ENCODE data around the gene PARP14. TPM values are rescaled to one million over a fixed set of nuclear protein-coding genes. Genes with fewer than 3 reads are reported as not detected.
A peak's percentile ranks its signal among the peaks of the same experiment; 100 is the strongest.
"Not testable (repeated sequence)": the region's sequence is repeated elsewhere in the genome, so short reads cannot be mapped to it uniquely, and the experiment has no call there.

The PARP14 gene
- total and polyA plus RNA-seq, 3 experiments from 2014 or later = 16.6 to 44.8 (median 41.3) TPM

GRCh38 chr3:122679882-122680474 is 661 bp upstream of the PARP14 start:
- H3K27me3 Mint-ChIP-seq = no peaks in the 10 kb centered on the region
- no peaks in the 10 kb centered on the region for H3K9me3 ChIP-seq (ENCODE audit: low read length)
- no peaks in the 10 kb centered on the region for H3K9me3 Mint-ChIP-seq
- ChIA-PET CTCF (interaction anchor here (0.6 to 6.6 kb wide), 27 partner anchors 8 to 1134 kb away, joined by 3 to 137 read pairs (median 4); partner anchors contain the start of genes DTX3L, FAM162A, HSPBAP1 and PARP15), POLR2A (interaction anchor here (0.7 to 4.6 kb wide), 7 partner anchors 114 to 298 kb away, joined by 3 to 39 read pairs (median 5); partner anchors contain the start of genes DTX3L, FAM162A, HSPBAP1 and KPNA1)
- H3K4me3 Mint-ChIP-seq = peak overlapping the region; percentile 93 to 99 (median 97)
- peak overlapping the region; percentile 96 to 99 (median 98) for H3K27ac Mint-ChIP-seq
- H3K4me3 ChIP-seq (ENCODE audit: low read length) = peak overlapping the region; percentile 92
- peak in 1 of 5 donors; percentile 3 for DNase-seq
- H3K4me1 Mint-ChIP-seq = peaks cover 56 to 65% (median 64%) of the 10 kb centered on the region in 3 donors
- peaks cover 2% of the 10 kb centered on the region for H3K36me3 ChIP-seq (ENCODE audit: insufficient read depth, low read length)
- H3K36me3 Mint-ChIP-seq = peaks cover 1 to 22% (median 5%) of the 10 kb centered on the region in 3 donors
- no peaks in the 10 kb centered on the region for H3K27me3 ChIP-seq (ENCODE audit: insufficient read depth, low read length, poor library complexity, severe bottlenecking)
- peaks cover 44% of the 10 kb centered on the region for H3K4me1 ChIP-seq (ENCODE audit: insufficient read depth, low read length)
- peak overlapping the region; percentile 93 for H3K27ac ChIP-seq (ENCODE audit: low read depth, low read length)

DNA sequence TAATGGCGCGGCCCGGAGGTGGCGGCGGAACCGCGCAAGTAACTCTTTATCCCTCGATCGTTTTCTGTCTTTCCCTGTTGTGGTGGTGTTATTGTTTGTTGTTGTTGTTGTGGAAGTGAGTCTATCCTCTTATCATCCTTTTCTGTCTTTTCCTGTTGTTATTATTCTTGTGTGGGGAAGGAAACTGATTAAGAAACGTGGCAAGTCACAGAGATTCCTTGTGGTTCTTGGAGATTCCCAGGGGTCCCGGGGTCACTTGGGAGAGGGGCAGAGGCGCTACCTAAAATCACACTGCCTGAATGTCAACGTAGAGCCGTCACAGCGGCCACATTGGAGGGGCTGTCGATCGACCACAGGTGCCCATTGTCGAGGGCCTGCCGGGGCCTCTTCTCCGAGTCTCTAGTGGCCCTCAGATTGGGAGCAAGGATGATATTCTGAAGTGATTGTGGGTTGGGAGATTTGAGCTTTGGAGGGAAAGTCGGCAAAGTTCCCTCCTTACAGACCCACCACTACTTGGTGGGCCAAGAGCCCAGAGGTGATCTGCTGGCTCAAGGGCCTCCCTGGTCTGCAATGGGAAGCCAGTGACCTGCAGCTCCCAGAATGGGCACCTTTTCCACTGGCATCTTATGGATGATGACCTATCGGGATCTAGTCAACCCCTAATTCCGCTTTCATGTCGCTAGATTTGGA is 790 bp downstream of the PARP14 start:
- Mint-ChIP-seq H3K27me3 (no peaks in the 10 kb centered on the region), H3K4me3 (peak overlapping the region; percentile 93 to 99 (median 97)), H3K9me3 (no peaks in the 10 kb centered on the region), H3K4me1 (peaks cover 59 to 68% (median 68%) of the 10 kb centered on the region in 3 donors), H3K36me3 (peaks cover 4 to 31% (median 6%) of the 10 kb centered on the region in 3 donors), H3K27ac (peak overlapping the region; percentile 95 to 99 (median 98))
- Histone ChIP-seq H3K36me3 (ENCODE audit: insufficient read depth, low read length) (peaks cover 4% of the 10 kb centered on the region), H3K9me3 (ENCODE audit: low read length) (no peaks in the 10 kb centered on the region), H3K4me3 (ENCODE audit: low read length) (peak overlapping the region; percentile 92), H3K27me3 (ENCODE audit: insufficient read depth, low read length, poor library complexity, severe bottlenecking) (no peaks in the 10 kb centered on the region), H3K4me1 (ENCODE audit: insufficient read depth, low read length) (peaks cover 44% of the 10 kb centered on the region), H3K27ac (ENCODE audit: low read depth, low read length) (peak overlapping the region; percentile 93)
- DNase-seq = peak in 1 of 5 donors; percentile 8
- ChIA-PET POLR2A (interaction anchor here (1.0 to 4.6 kb wide), 3 partner anchors 112 to 299 kb away, joined by 3 to 39 read pairs (median 3); partner anchors contain the start of genes DTX3L, HSPBAP1 and PARP9), CTCF (interaction anchor here (2.9 to 6.6 kb wide), 2 partner anchors 103 to 120 kb away, joined by 19 to 137 read pairs; partner anchors contain the start of genes DTX3L, PARP15 and PARP9)

DNA sequence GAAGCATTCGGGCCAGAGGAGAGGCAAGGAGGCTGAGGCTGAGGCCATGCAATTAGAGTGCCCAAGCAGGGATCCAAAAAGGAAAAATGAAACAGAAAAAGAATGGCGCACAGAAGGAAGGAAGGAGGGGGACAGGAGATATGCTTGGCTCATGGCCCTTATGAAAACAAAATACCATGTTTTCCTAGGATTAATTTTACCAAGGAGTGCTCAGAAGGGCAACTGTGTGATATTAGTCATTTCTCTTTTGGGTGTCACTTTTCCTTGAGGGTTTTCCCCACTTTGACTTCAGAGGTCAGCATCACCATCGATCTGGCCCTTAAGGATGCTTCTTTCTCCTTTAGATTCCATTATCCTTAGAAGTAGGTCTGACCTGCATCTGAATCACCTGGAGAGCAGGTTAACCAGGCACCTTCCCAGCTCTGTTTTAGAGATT is 1.4 kb downstream of the PARP14 start:
- peak overlapping the region; percentile 93 to 99 (median 97) for H3K4me3 Mint-ChIP-seq
- H3K36me3 Mint-ChIP-seq = peaks cover 4 to 31% (median 11%) of the 10 kb centered on the region in 3 donors
- peak overlapping the region; percentile 95 to 99 (median 98) for H3K27ac Mint-ChIP-seq
- H3K27me3 Mint-ChIP-seq = no peaks in the 10 kb centered on the region
- no peaks in the 10 kb centered on the region for H3K27me3 ChIP-seq (ENCODE audit: insufficient read depth, low read length, poor library complexity, severe bottlenecking)
- CTCF ChIA-PET = interaction anchor here (6.6 kb wide), 1 partner anchor 121 kb away, joined by 137 read pairs; the partner anchor contains the start of genes DTX3L and PARP9
- no peak for DNase-seq
- H3K9me3 ChIP-seq (ENCODE audit: low read length) = no peaks in the 10 kb centered on the region
- peaks cover 59 to 73% (median 72%) of the 10 kb centered on the region in 3 donors for H3K4me1 Mint-ChIP-seq
- peaks cover 8% of the 10 kb centered on the region for H3K36me3 ChIP-seq (ENCODE audit: insufficient read depth, low read length)
- POLR2A ChIA-PET = interaction anchor here (4.6 kb wide), 1 partner anchor 118 kb away, joined by 39 read pairs; the partner anchor contains the start of genes DTX3L and PARP9
- H3K27ac ChIP-seq (ENCODE audit: low read depth, low read length) = peak overlapping the region; percentile 93
- no peaks in the 10 kb centered on the region for H3K9me3 Mint-ChIP-seq
- H3K4me3 ChIP-seq (ENCODE audit: low read length) = peak overlapping the region; percentile 92
- H3K4me1 ChIP-seq (ENCODE audit: insufficient read depth, low read length) = peaks cover 44% of the 10 kb centered on the region

- ChIA-PET POLR2A (interaction anchor here (0.6 kb wide), 1 partner anchor 107 kb away, joined by 7 read pairs; no protein-coding TSS in a partner anchor), CTCF (interaction anchor here (1.1 kb wide), 1 partner anchor 299 kb away, joined by 3 read pairs; the partner anchor contains the start of gene FAM162A)
- Mint-ChIP-seq H3K4me3 (peak overlapping the region; percentile 62 to 99 (median 97)), H3K27ac (peak overlapping the region; percentile 66 to 99 (median 88)), H3K36me3 (peaks cover 4 to 31% (median 18%) of the 10 kb centered on the region in 3 donors), H3K4me1 (peaks cover 63 to 81% (median 78%) of the 10 kb centered on the region in 3 donors)
- H3K9me3 ChIP-seq (ENCODE audit: low read length); H3K27me3 ChIP-seq (ENCODE audit: insufficient read depth, low read length, poor library complexity, severe bottlenecking); H3K27me3 Mint-ChIP-seq; H3K4me3 ChIP-seq (ENCODE audit: low read length); DNase-seq; H3K9me3 Mint-ChIP-seq; H3K27ac ChIP-seq (ENCODE audit: low read depth, low read length): not testable (repeated sequence)
- Histone ChIP-seq H3K36me3 (ENCODE audit: insufficient read depth, low read length) (peaks cover 10% of the 10 kb centered on the region), H3K4me1 (ENCODE audit: insufficient read depth, low read length) (peaks cover 50% of the 10 kb centered on the region)
Measured at GRCh38 chr3:122682778-122683411, 2.3 kb downstream of the PARP14 start.

DNA sequence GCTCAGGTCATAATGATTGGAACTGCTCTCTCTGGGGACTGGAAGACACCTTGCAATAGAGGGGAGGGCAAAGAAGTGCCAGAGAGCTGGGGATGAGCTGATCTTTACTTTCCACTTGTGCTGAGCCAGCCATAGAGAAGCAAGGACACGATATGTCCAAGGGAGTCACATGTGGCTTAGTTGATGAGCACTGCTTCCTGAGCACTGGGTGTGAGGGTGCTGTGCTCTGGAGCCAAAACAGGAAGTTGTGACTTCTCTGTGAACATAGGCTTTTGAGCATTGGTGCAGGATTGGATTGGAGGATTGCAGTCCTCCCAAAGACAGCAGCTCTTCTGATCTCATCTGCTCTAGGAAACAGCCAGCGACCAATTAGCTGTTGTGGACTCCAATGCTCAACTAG is 6.7 kb downstream of the PARP14 start:
- peaks cover 24% of the 10 kb centered on the region for H3K4me1 ChIP-seq (ENCODE audit: insufficient read depth, low read length)
- POLR2A ChIA-PET = no interaction called here
- CTCF ChIA-PET = interaction anchor here (0.6 to 1.5 kb wide), 3 partner anchors 8 to 126 kb away, joined by 3 to 8 read pairs (median 3); no protein-coding TSS in a partner anchor
- Mint-ChIP-seq H3K9me3 (no peaks in the 10 kb centered on the region), H3K27ac (peak overlapping the region in 3 of 8 donors; percentile 7 to 51 (median 17)), H3K36me3 (peaks cover 8 to 35% (median 23%) of the 10 kb centered on the region in 3 donors), H3K4me1 (peaks cover 29 to 47% (median 45%) of the 10 kb centered on the region in 3 donors), H3K27me3 (no peaks in the 10 kb centered on the region), H3K4me3 (no peak overlapping the region)
- no peak for DNase-seq
- H3K27me3 ChIP-seq (ENCODE audit: insufficient read depth, low read length, poor library complexity, severe bottlenecking) = no peaks in the 10 kb centered on the region
- no peak overlapping the region for H3K27ac ChIP-seq (ENCODE audit: low read depth, low read length)
- no peak overlapping the region for H3K4me3 ChIP-seq (ENCODE audit: low read length)
- no peaks in the 10 kb centered on the region for H3K9me3 ChIP-seq (ENCODE audit: low read length)
- peaks cover 26% of the 10 kb centered on the region for H3K36me3 ChIP-seq (ENCODE audit: insufficient read depth, low read length)

DNA sequence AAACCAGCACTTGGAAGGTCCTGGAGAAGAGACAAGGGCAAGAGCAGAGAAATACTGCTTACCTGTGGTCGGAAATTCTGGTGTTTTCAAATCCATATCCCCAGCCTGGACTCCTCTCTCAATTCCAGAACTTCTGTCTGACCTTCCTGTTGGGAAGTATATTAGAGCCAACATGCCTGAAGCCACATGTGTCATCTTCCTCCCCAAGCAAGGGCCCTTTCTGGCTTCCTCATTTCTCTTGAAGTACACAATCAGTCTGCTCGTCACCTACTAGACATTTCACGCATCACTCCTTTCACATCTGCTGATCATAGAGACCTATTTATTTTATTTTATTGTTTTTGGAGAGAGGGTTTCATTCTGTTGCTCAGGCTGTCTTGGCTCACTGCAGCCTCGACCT is 8.4 kb downstream of the PARP14 start:
- no peak for DNase-seq
- Histone ChIP-seq H3K4me3 (ENCODE audit: low read length) (no peak overlapping the region), H3K27ac (ENCODE audit: low read depth, low read length) (no peak overlapping the region), H3K4me1 (ENCODE audit: insufficient read depth, low read length) (peaks cover 7% of the 10 kb centered on the region), H3K9me3 (ENCODE audit: low read length) (no peaks in the 10 kb centered on the region), H3K36me3 (ENCODE audit: insufficient read depth, low read length) (peaks cover 37% of the 10 kb centered on the region), H3K27me3 (ENCODE audit: insufficient read depth, low read length, poor library complexity, severe bottlenecking) (no peaks in the 10 kb centered on the region)
- ChIA-PET POLR2A (no interaction called here), CTCF (interaction anchor here (1.3 kb wide), 1 partner anchor 155 kb away, joined by 3 read pairs; no protein-coding TSS in a partner anchor)
- Mint-ChIP-seq H3K4me1 (peaks cover 16 to 30% (median 28%) of the 10 kb centered on the region in 3 donors), H3K4me3 (no peak overlapping the region), H3K27ac (peak overlapping the region in 1 of 8 donors; percentile 51), H3K36me3 (peaks cover 8 to 46% (median 38%) of the 10 kb centered on the region in 3 donors), H3K27me3 (no peaks in the 10 kb centered on the region), H3K9me3 (no peaks in the 10 kb centered on the region)

- H3K27me3 Mint-ChIP-seq = no peaks in the 10 kb centered on the region
- ChIA-PET POLR2A (no interaction called here), CTCF (no interaction called here)
- peaks cover 6% of the 10 kb centered on the region for H3K4me1 ChIP-seq (ENCODE audit: insufficient read depth, low read length)
- peak overlapping the region in 4 of 8 donors; percentile 1 to 79 (median 48) for H3K27ac Mint-ChIP-seq
- no peaks in the 10 kb centered on the region for H3K9me3 Mint-ChIP-seq
- no peak overlapping the region for H3K4me3 Mint-ChIP-seq
- H3K36me3 Mint-ChIP-seq = peaks cover 8 to 47% (median 38%) of the 10 kb centered on the region in 3 donors
- peaks cover 37% of the 10 kb centered on the region for H3K36me3 ChIP-seq (ENCODE audit: insufficient read depth, low read length)
- DNase-seq = no peak
- H3K27ac ChIP-seq (ENCODE audit: low read depth, low read length) = no peak overlapping the region
- no peaks in the 10 kb centered on the region for H3K9me3 ChIP-seq (ENCODE audit: low read length)
- no peak overlapping the region for H3K4me3 ChIP-seq (ENCODE audit: low read length)
- H3K27me3 ChIP-seq (ENCODE audit: insufficient read depth, low read length, poor library complexity, severe bottlenecking) = no peaks in the 10 kb centered on the region
- peaks cover 12 to 24% (median 22%) of the 10 kb centered on the region in 3 donors for H3K4me1 Mint-ChIP-seq
Measured at GRCh38 chr3:122689587-122689986, 8.9 kb downstream of the PARP14 start.

Measured in CD8-positive, alpha-beta memory T cell (primary cell).